Neural cell (in vitro differentiated cells): ENCODE measurements around the gene IRF2BP1.

Experiments
- CTCF ChIP-seq: fragments of 450-650 bp; IDR thresholded peaks from 2 replicates; pipeline ENCODE4 v1.5.1; 2014; ENCODE audit warnings: antibody characterized with exemption, mild to moderate bottlenecking, moderate library complexity; ENCODE audit not compliant: poor library complexity, severe bottlenecking
- EP300 ChIP-seq: fragments of 450-650 bp; conservative IDR thresholded peaks from 2 replicates; pipeline ENCODE4 v1.6.1; 2014; ENCODE audit warnings: antibody characterized with exemption, mild to moderate bottlenecking, moderate library complexity; ENCODE audit not compliant: poor library complexity, severe bottlenecking
- EZH2 ChIP-seq: fragments of 200-600, 300-800 bp; shearing (Covaris generic), sonication (generic); IDR thresholded peaks from 2 replicates; pipeline ENCODE4 v1.6.1; 2014; ENCODE audit warnings: antibody characterized with exemption, low read length, borderline replicate concordance, mild to moderate bottlenecking; ENCODE audit not compliant: insufficient read depth, poor library complexity, severe bottlenecking
- MXI1 ChIP-seq: fragments of 450-650 bp; conservative IDR thresholded peaks from 2 replicates; pipeline ENCODE4 v1.6.1; 2014; ENCODE audit warnings: antibody characterized with exemption, mild to moderate bottlenecking; ENCODE audit not compliant: poor library complexity, severe bottlenecking
- POLR2AphosphoS5 ChIP-seq: IDR thresholded peaks from 2 replicates; pipeline ENCODE4 v1.6.1; 2012
- RAD21 ChIP-seq: fragments of 450-650 bp; conservative IDR thresholded peaks from 2 replicates; pipeline ENCODE4 v1.6.1; 2014; ENCODE audit warnings: antibody characterized with exemption, mild to moderate bottlenecking, moderate library complexity
- REST ChIP-seq: IDR thresholded peaks from 2 replicates; pipeline ENCODE4 v1.6.1; 2012; ENCODE audit warnings: borderline replicate concordance
- SMC3 ChIP-seq: fragments of 450-650 bp; conservative IDR thresholded peaks from 2 replicates; pipeline ENCODE4 v1.6.1; 2014; ENCODE audit warnings: antibody characterized with exemption, mild to moderate bottlenecking, moderate library complexity; ENCODE audit not compliant: poor library complexity
- TAF1 ChIP-seq: IDR thresholded peaks from 2 replicates; pipeline ENCODE4 v1.6.1; 2012; ENCODE audit warnings: low read depth

GRCh38 chr19:45890877-45891276 is 4.9 kb upstream of the IRF2BP1 start:
- TF ChIP-seq CTCF (no peak), POLR2AphosphoS5 (no peak), EP300 (no peak), REST (no peak), TAF1 (no peak), EZH2 (no peak), RAD21 (no peak), MXI1 (no peak), SMC3 (no peak)
